Lower leg skin (tissue), 4 donors: ENCODE measurements around the gene COL21A1. TPM values are rescaled to one million over a fixed set of nuclear protein-coding genes. Genes with fewer than 3 reads are reported as not detected.

Experiments used
- DNase-seq, 2 donors: peaks; one replicate each; pipeline ENCODE4 v3.0.0-alpha.2; 2019; ENCODE audit warnings: low spot score in 2 of 2
- H3K4me3 ChIP-seq: fragments of 200-600 bp; sonication (generic); 2 replicates; pipeline ENCODE4 v1.5.1; 2017; ENCODE audit warnings: mild to moderate bottlenecking, low read depth; ENCODE audit not compliant: poor library complexity, severe bottlenecking
- CTCF ChIP-seq, 3 donors: fragments of 450-650 bp; IDR thresholded peaks; one replicate each; pipeline ENCODE4 v1.5.1; 2016; ENCODE audit warnings: antibody characterized with exemption in 3 of 3, mild to moderate bottlenecking in 3 of 3, moderate library complexity in 2 of 3
- POLR2A ChIP-seq, 2 donors: fragments of 450-650 bp; IDR thresholded peaks; one replicate each; pipeline ENCODE4 v1.6.1; 2016 to 2017; ENCODE audit warnings: antibody characterized with exemption in 2 of 2, mild to moderate bottlenecking in 1 of 2, moderate library complexity in 1 of 2
- WGBS, 2 donors: methylation state at CpG; one replicate each; pipeline ENCODE4 v1.1.5; 2018; 5-methylcytosine and 5-hydroxymethylcytosine counted together
- intact Hi-C: fragments of 100-400 bp; cut with DNase I; formaldehyde crosslinking; loops from one replicate; pipeline ENCODE4 v1.15.0; 2023; ENCODE audit warnings: low total_unique reads
- total RNA-seq, 4 donors: library from RNA; depleted of rRNA; stranded (reverse); fragments of >200 nt; gene quantifications; one replicate each; pipeline ENCODE4 v1.1.0, GENCODE V29; 2016

COL21A1 gene
- total RNA-seq, 4 donors from 2014 or later: 1.9 to 8.3 (median 5.4) TPM

GRCh38 chr6:56050530-56051201 is 196.7 kb downstream of the COL21A1 start:
- no peak overlapping the region for H3K4me3 ChIP-seq
- WGBS, 2 donors: 81 to 88% methylated on average over 3 of the region's 3 CpGs
- no peak for DNase-seq
- TF ChIP-seq CTCF (IDR thresholded peaks at IDR 0.05) (no peak), POLR2A (IDR thresholded peaks at IDR 0.05) (no peak)
- intact Hi-C loops: no loop called here

- 84 to 91% methylated on average over 4 of the region's 4 CpGs for WGBS, 2 donors
Observed at GRCh38 chr6:56048601-56049000, 198.8 kb downstream of the COL21A1 start.

GRCh38 chr6:56047931-56048540 is 199.3 kb downstream of the COL21A1 start:
- H3K4me3 ChIP-seq: no peak overlapping the region
- 76 to 80% methylated on average over 2 of the region's 2 CpGs for WGBS, 2 donors
- DNase-seq: no peak
- TF ChIP-seq CTCF (IDR thresholded peaks at IDR 0.05) (no peak), POLR2A (IDR thresholded peaks at IDR 0.05) (no peak)
- intact Hi-C loops: no loop called here

More at GRCh38 chr6:56048601-56049000, 198.8 kb downstream of the COL21A1 start:
- TF ChIP-seq CTCF (IDR thresholded peaks at IDR 0.05): no peak
- no peak for TF ChIP-seq POLR2A (IDR thresholded peaks at IDR 0.05)
- no peak for DNase-seq
- intact Hi-C loops: no loop called here
- H3K4me3 ChIP-seq: no peak overlapping the region

- DNase-seq: peak; percentile 15 to 85
- WGBS, 2 donors: 51 to 59% methylated on average over 7 of the region's 7 CpGs
- TF ChIP-seq CTCF (IDR thresholded peaks at IDR 0.05): no peak
- TF ChIP-seq POLR2A (IDR thresholded peaks at IDR 0.05): no peak
- intact Hi-C loops: no loop called here
- no peak overlapping the region for H3K4me3 ChIP-seq
Observed at GRCh38 chr6:56046576-56046975, 200.8 kb downstream of the COL21A1 start.

- no peak for DNase-seq
- TF ChIP-seq CTCF (IDR thresholded peaks at IDR 0.05): no peak
- no peak for TF ChIP-seq POLR2A (IDR thresholded peaks at IDR 0.05)
- intact Hi-C loops: no loop called here
- H3K4me3 ChIP-seq: no peak overlapping the region
- WGBS, 2 donors: 89% methylated on average over 4 of the region's 4 CpGs
Observed at GRCh38 chr6:56043761-56044160, 203.6 kb downstream of the COL21A1 start.
